BJ (cell line): ENCODE data around the gene COMMD3. TPM values are rescaled to one million over a fixed set of nuclear protein-coding genes. Genes with fewer than 3 reads are reported as not detected.

Experiments
- CTCF ChIA-PET: fragments of 350-600 bp; formaldehyde crosslinking; extraction: SDS; loops from one replicate; lab custom pipeline; 2021; ENCODE audit warnings: antibody characterized with exemption, inconsistent platforms; lab: Yijun Ruan, JAX
- POLR2A ChIA-PET: fragments of 300-600 bp; sonication (Branson Sonifier 250); formaldehyde crosslinking; extraction: SDS; loops from one replicate; lab custom pipeline; 2021; ENCODE audit warnings: antibody characterized with exemption; lab: Charles Lee
- DNase-seq: peaks from one replicate; pipeline ENCODE4 v3.0.0-alpha.2; 2011; ENCODE audit warnings: low read depth
- H3K27me3 ChIP-seq: 2 replicates; pipeline ENCODE4 v1.6.0; 2011; ENCODE audit warnings: low read length; ENCODE audit not compliant: control insufficient read depth, insufficient read depth
- H3K36me3 ChIP-seq: 2 replicates; pipeline ENCODE4 v1.5.1; 2011; ENCODE audit warnings: low read length; ENCODE audit not compliant: control insufficient read depth, insufficient read depth
- H3K4me3 ChIP-seq: 2 replicates; pipeline ENCODE4 v1.5.1; 2011; ENCODE audit warnings: low read depth, mild to moderate bottlenecking, control low read depth, low read length
- CTCF ChIP-seq: IDR thresholded peaks from 2 replicates; pipeline ENCODE4 v1.5.1; 2011; ENCODE audit warnings: low read depth, mild to moderate bottlenecking, control low read depth, inconsistent platforms, low read length, moderate library complexity; ENCODE audit not compliant: insufficient read depth
- polyA plus RNA-seq: library from polyadenylated mRNA; depleted of rRNA; stranded (reverse); fragments of >200 nt; gene quantifications from 2 replicates; pipeline ENCODE4 v1.2.3, GENCODE V29; 2011

The COMMD3 gene
- polyA plus RNA-seq, 1 experiment: 20.9 TPM

- H3K27me3 ChIP-seq: peaks cover 45% of the 10 kb centered on the region
- H3K4me3 ChIP-seq: no peak overlapping the region
- DNase-seq: no peak
- POLR2A ChIA-PET: no interaction called here
- CTCF ChIA-PET: interaction anchor here (0.7 kb wide), 1 partner anchor 13 kb away, joined by 3 read pairs; no protein-coding TSS in a partner anchor
- no peak for TF ChIP-seq CTCF
- H3K36me3 ChIP-seq: no peaks in the 10 kb centered on the region
Observed at GRCh38 chr10:22338185-22338900, 22.2 kb downstream of the COMMD3 start.

- no peak for TF ChIP-seq CTCF
- Histone ChIP-seq H3K36me3 (no peaks in the 10 kb centered on the region), H3K27me3 (peaks cover 45% of the 10 kb centered on the region), H3K4me3 (no peak overlapping the region)
- ChIA-PET CTCF (interaction anchor here (0.5 to 1.1 kb wide), 2 partner anchors 76 to 133 kb away, joined by 3 to 5 read pairs; no protein-coding TSS in a partner anchor), POLR2A (no interaction called here)
- no peak for DNase-seq
Observed at GRCh38 chr10:22338931-22339330, 22.7 kb downstream of the COMMD3 start.

GRCh38 chr10:22339761-22340328 lies 23.7 kb downstream of the COMMD3 start:
- DNase-seq: no peak
- no peak for TF ChIP-seq CTCF
- Histone ChIP-seq H3K36me3 (no peaks in the 10 kb centered on the region), H3K27me3 (peaks cover 47% of the 10 kb centered on the region), H3K4me3 (peak overlapping the region; percentile 76)
- POLR2A ChIA-PET: interaction anchor here (0.6 kb wide), 2 partner anchors 85 to 96 kb away, joined by 5 to 6 read pairs; no protein-coding TSS in a partner anchor
- CTCF ChIA-PET: interaction anchor here (1.1 kb wide), 1 partner anchor 75 kb away, joined by 5 read pairs; no protein-coding TSS in a partner anchor

GRCh38 chr10:22340329-22341189 lies 24.4 kb downstream of the COMMD3 start:
- peak; percentile 52 for DNase-seq
- ChIA-PET CTCF (no interaction called here), POLR2A (interaction anchor here (0.6 kb wide), 2 partner anchors 86 to 96 kb away, joined by 5 to 6 read pairs; no protein-coding TSS in a partner anchor)
- no peak for TF ChIP-seq CTCF
- Histone ChIP-seq H3K27me3 (peaks cover 47% of the 10 kb centered on the region), H3K4me3 (peak overlapping the region; percentile 76), H3K36me3 (no peaks in the 10 kb centered on the region)
